HepG2 (cell line): ENCODE measurements around the gene CNTROB. TPM values are rescaled to one million over a fixed set of nuclear protein-coding genes. Genes with fewer than 3 reads are reported as not detected.

Experiments
- ATAC-seq: fragments of 200-7000 bp; cut with Tn5 transposase; 3 replicates; pipeline ENCODE4 v1.9.1; 2020; ENCODE audit warnings: mild to moderate bottlenecking, moderate library complexity
- BruUV-seq: library from RNA; stranded (reverse); fragments of 400-500 nt; replicated peaks from 2 replicates; lab custom pipeline; 2021; lab: Mats Ljungman, UMichigan
- CTCF ChIA-PET: fragments of 300-600 bp; formaldehyde crosslinking; extraction: SDS; loops from one replicate; lab custom pipeline; 2021; ENCODE audit warnings: low total read pairs, inconsistent platforms, low intra/inter-chr PET ratio; lab: Yijun Ruan, JAX
- POLR2A ChIA-PET: fragments of 350-600 bp; sonication (Branson Sonifier 250); formaldehyde crosslinking; loops from one replicate; lab custom pipeline; 2020; ENCODE audit warnings: antibody characterized with exemption, inconsistent platforms; lab: Yijun Ruan, JAX
- DNase-seq: peaks from one replicate; pipeline ENCODE4 v3.0.0-alpha.2; 2015; ENCODE audit warnings: low spot score
- FAIRE-seq: peaks from 3 replicates; lab custom pipeline; 2011; peaks lifted over from hg19 to GRCh38; lab: Jason Lieb, UNC
- H2AFZ ChIP-seq: one replicate; pipeline ENCODE4 v1.6.1; 2011; ENCODE audit warnings: low read length, inconsistent platforms
- H3K27ac ChIP-seq: fragments of 300-600 bp; 3 replicates; pipeline ENCODE4 v1.8.0; 2011; ENCODE audit warnings: mixed run types, mild to moderate bottlenecking, mixed read lengths, low read length, inconsistent platforms; ENCODE audit not compliant: insufficient read depth; ENCODE audit errors: extremely low read length
- H3K27me3 ChIP-seq, 2 experiments: fragments of 200-600 bp in 1 of 2; 2 replicates in 1 of 2; 3 replicates in 1 of 2; pipeline versions ENCODE4 v1.6.0 to v1.8.0; 2011; ENCODE audit warnings: low read length in 2 of 2, mild to moderate bottlenecking in 2 of 2, moderate library complexity in 2 of 2, inconsistent platforms in 1 of 2; ENCODE audit not compliant: insufficient read depth in 2 of 2, control insufficient read depth in 1 of 2
- H3K36me3 ChIP-seq, 2 experiments: fragments of 200-600 bp in 1 of 2; replicated peaks in 1 of 2; 2 replicates in 1 of 2; 3 replicates in 1 of 2; pipeline versions ENCODE4 v1.5.1 to v1.8.0; 2011; ENCODE audit warnings: low read length in 2 of 2, inconsistent platforms in 1 of 2; ENCODE audit not compliant: insufficient read depth in 2 of 2, control insufficient read depth in 1 of 2
- H3K4me1 ChIP-seq: 2 replicates; pipeline ENCODE4 v1.5.1; 2012; ENCODE audit warnings: low read length, inconsistent platforms; ENCODE audit not compliant: insufficient read depth
- H3K4me2 ChIP-seq: 2 replicates; pipeline ENCODE4 v1.6.0; 2011; ENCODE audit warnings: low read depth, low read length, inconsistent platforms
- H3K4me3 ChIP-seq, 3 experiments: fragments of 200-600 bp in 1 of 3; sonication (generic), shearing (Covaris generic) in 1 of 3; replicated peaks in 1 of 3; 2 replicates each; pipeline ENCODE4 v1.5.1; 2011 to 2016; ENCODE audit warnings: low read length in 3 of 3, inconsistent platforms in 2 of 3, low read depth in 2 of 3, mild to moderate bottlenecking in 2 of 3, control low read depth in 1 of 3, mixed read lengths in 1 of 3; ENCODE audit not compliant: insufficient read depth in 1 of 3
- H3K79me2 ChIP-seq: one replicate; pipeline ENCODE4 v1.6.1; 2011; ENCODE audit warnings: low read length, inconsistent platforms; ENCODE audit not compliant: insufficient read depth
- H3K9ac ChIP-seq: 2 replicates; pipeline ENCODE4 v1.6.0; 2011; ENCODE audit warnings: mild to moderate bottlenecking, low read depth, low read length, inconsistent platforms; ENCODE audit not compliant: insufficient read depth
- H3K9me3 ChIP-seq: 2 replicates; pipeline ENCODE4 v1.5.1; 2012; ENCODE audit warnings: mild to moderate bottlenecking, low read length
- H4K20me1 ChIP-seq: 2 replicates; pipeline ENCODE4 v1.6.0; 2011; ENCODE audit warnings: inconsistent platforms, mild to moderate bottlenecking, low read length, moderate library complexity; ENCODE audit not compliant: insufficient read depth
- ETV5 ChIP-seq: IDR thresholded peaks from 2 replicates; pipeline ENCODE4 v1.6.1; 2018; ENCODE audit warnings: missing biosample characterization, missing genetic modification reagents, inconsistent platforms, borderline replicate concordance
- HES4 ChIP-seq: sonication (generic); formaldehyde crosslinking; IDR thresholded peaks from 2 replicates; pipeline ENCODE4 v1.9.0; 2021; ENCODE audit warnings: mild to moderate bottlenecking, missing genetic modification reagents, borderline replicate concordance
- HNF4A ChIP-seq: sonication (generic); formaldehyde crosslinking; IDR thresholded peaks from 2 replicates; pipeline ENCODE4 v1.4.0; 2020; ENCODE audit warnings: missing genetic modification reagents
- STAG1 ChIP-seq: sonication (generic); formaldehyde crosslinking; IDR thresholded peaks from 2 replicates; pipeline ENCODE4 v1.4.0; 2020; ENCODE audit warnings: missing genetic modification reagents
- ZNF788 ChIP-seq: sonication (generic); formaldehyde crosslinking; IDR thresholded peaks from 2 replicates; pipeline ENCODE4 v1.5.0; 2020; ENCODE audit warnings: mild to moderate bottlenecking, missing genetic modification reagents, borderline replicate concordance
- WGBS: methylation state at CpG from one replicate; pipeline ENCODE4 v1.1.6; 2017; ENCODE audit warnings: low lambda C conversion rate; 5-methylcytosine and 5-hydroxymethylcytosine counted together
- in situ Hi-C: cut with HindIII; loops from 2 replicates; pipeline ENCODE4 v1.10.0; 2017; ENCODE audit warnings: low pct_unique_long_range_greater_than_20kb; ENCODE audit not compliant: extremely low pct_ligation_motif_present
- intact Hi-C: fragments of 100-400 bp; cut with micrococcal nuclease; formaldehyde crosslinking; loops from one replicate; pipeline ENCODE4 v1.10.0; 2022; ENCODE audit not compliant: unreplicated experiment
- polyA plus RNA-seq, 8 experiments: library from polyadenylated mRNA; depleted of rRNA in 3 of 8; stranded (reverse) in 7 of 8; unstranded in 1 of 8; fragments of >200 nt; fragmentation: Illumina TruSeq in 4 of 8; extraction: Trizol in 4 of 8; gene quantifications; 2 replicates each; pipeline versions ENCODE4 v1.2.1 to v1.2.3, GENCODE V29; 2011 to 2016; ENCODE audit warnings: low read depth in 4 of 8, missing spikeins in 1 of 8, mixed read lengths in 1 of 8; ENCODE audit not compliant: insufficient read depth in 1 of 8
- total RNA-seq, 5 experiments: library from RNA; depleted of rRNA; stranded (reverse); fragments of >200 nt; fragmentation: Illumina TruSeq; extraction: Trizol; gene quantifications; 2 replicates each; pipeline ENCODE4 v1.2.3, GENCODE V29; 2016; ENCODE audit warnings: low read depth in 1 of 5
- TF ChIP-seq, protein P1 (sequence below): sonication (generic); formaldehyde crosslinking; IDR thresholded peaks from 2 replicates; pipeline ENCODE4 v1.5.0; 2020; ENCODE audit warnings: mild to moderate bottlenecking, missing genetic modification reagents, moderate library complexity
- TF ChIP-seq, protein P2 (sequence below): IDR thresholded peaks from 2 replicates; pipeline ENCODE4 v1.6.1; 2016; ENCODE audit warnings: missing compliant biosample characterization, missing genetic modification reagents, borderline replicate concordance

The CNTROB gene
- total and polyA plus RNA-seq, 2 of the 13 experiments (the other 11 are each of a cell fraction or from before 2014, with no cell fraction given), result 21.2 to 24.1 TPM

DNA sequence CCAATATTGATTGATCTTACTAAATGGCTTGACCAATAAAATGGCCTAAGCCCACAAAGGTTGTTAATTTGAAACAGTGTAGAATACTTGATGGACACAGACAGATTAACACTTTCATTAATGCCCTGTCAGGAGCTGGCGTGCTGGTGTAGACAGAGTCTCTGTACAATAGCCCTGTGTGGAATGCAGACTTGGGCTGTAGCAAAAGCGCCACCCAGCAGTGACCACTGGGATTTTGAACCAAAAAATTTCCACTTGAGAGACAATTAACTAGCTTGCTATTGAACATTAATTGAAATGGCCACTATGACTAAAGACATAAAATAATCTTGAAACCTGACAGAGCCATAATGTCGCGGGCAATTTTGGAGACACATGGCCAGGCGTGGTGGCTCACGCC, 50.7 kb downstream of the CNTROB start:
- Histone ChIP-seq H2AFZ (no peak overlapping the region), H3K4me3 (no peak overlapping the region), H4K20me1 (no peaks in the 10 kb centered on the region), H3K27me3 (peaks cover 3 to 25% of the 10 kb centered on the region in 2 experiments), H3K4me1 (no peaks in the 10 kb centered on the region), H3K36me3 (no peaks in the 10 kb centered on the region), H3K9me3 (no peaks in the 10 kb centered on the region), H3K9ac (no peak overlapping the region), H3K79me2 (no peaks in the 10 kb centered on the region), H3K27ac (no peak overlapping the region), H3K4me2 (no peak overlapping the region)
- BruUV-seq, result no TSS peak
- CTCF ChIA-PET, result no interaction called here
- FAIRE-seq (no peak), DNase-seq (no peak), ATAC-seq (peak; percentile 54)
- POLR2A ChIA-PET, result interaction anchor here (1.2 kb wide), 1 partner anchor 51 kb away, joined by 3 read pairs; the partner anchor contains the start of genes CNTROB and TRAPPC1
- in situ Hi-C loops (no loop called here), intact Hi-C loops (no loop called here)
- WGBS, result 64% methylated on average over 6 of the region's 6 CpGs
- TF ChIP-seq HES4 (CRISPR knock-in tag), result no peak
- peak; percentile 51 for TF ChIP-seq STAG1 (CRISPR knock-in tag)
- TF ChIP-seq, protein P1, sequence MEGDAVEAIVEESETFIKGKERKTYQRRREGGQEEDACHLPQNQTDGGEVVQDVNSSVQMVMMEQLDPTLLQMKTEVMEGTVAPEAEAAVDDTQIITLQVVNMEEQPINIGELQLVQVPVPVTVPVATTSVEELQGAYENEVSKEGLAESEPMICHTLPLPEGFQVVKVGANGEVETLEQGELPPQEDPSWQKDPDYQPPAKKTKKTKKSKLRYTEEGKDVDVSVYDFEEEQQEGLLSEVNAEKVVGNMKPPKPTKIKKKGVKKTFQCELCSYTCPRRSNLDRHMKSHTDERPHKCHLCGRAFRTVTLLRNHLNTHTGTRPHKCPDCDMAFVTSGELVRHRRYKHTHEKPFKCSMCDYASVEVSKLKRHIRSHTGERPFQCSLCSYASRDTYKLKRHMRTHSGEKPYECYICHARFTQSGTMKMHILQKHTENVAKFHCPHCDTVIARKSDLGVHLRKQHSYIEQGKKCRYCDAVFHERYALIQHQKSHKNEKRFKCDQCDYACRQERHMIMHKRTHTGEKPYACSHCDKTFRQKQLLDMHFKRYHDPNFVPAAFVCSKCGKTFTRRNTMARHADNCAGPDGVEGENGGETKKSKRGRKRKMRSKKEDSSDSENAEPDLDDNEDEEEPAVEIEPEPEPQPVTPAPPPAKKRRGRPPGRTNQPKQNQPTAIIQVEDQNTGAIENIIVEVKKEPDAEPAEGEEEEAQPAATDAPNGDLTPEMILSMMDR, result peak; percentile 23; the same call in 1 of the 2 replicates
- TF ChIP-seq ZNF788 (CRISPR knock-in tag), result no peak

DNA sequence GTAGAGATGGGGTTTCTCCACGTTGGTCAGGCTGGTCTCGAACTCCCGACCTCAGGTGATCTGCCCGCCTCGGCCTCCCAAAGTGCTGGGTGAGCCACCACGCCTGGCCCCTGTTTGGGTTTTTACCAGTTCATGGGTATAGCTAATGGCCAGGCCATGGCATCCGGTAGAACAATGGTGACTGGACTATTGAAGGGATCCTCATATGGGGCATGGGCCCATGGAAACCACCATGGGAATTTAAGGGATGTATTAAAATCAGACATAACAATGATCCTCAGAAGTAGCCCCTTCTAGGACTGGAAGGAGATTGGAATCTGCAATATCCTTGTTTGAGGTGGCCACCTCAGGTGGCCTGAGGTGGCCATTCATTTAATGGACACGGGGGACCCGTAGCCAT, 52.9 kb downstream of the CNTROB start:
- no peaks in the 10 kb centered on the region for H3K36me3 ChIP-seq
- TF ChIP-seq, protein P2, sequence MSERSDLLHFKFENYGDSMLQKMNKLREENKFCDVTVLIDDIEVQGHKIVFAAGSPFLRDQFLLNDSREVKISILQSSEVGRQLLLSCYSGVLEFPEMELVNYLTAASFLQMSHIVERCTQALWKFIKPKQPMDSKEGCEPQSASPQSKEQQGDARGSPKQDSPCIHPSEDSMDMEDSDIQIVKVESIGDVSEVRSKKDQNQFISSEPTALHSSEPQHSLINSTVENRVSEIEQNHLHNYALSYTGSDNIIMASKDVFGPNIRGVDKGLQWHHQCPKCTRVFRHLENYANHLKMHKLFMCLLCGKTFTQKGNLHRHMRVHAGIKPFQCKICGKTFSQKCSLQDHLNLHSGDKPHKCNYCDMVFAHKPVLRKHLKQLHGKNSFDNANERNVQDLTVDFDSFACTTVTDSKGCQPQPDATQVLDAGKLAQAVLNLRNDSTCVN (CRISPR knock-in tag), result no peak
- TF ChIP-seq HNF4A (CRISPR knock-in tag), result no peak
- TF ChIP-seq ETV5, result no peak
- TF ChIP-seq, all 625 proteins: peak for 0
- no peak for DNase-seq
- Histone ChIP-seq H3K27ac (no peak overlapping the region), H3K4me1 (peaks cover 11% of the 10 kb centered on the region), H4K20me1 (no peaks in the 10 kb centered on the region), H3K4me3 (no peak overlapping the region), H3K4me2 (no peak overlapping the region), H3K9me3 (no peaks in the 10 kb centered on the region), H3K79me2 (no peaks in the 10 kb centered on the region), H3K27me3 (peaks cover 3 to 26% of the 10 kb centered on the region in 2 experiments), H3K9ac (no peak overlapping the region), H2AFZ (no peak overlapping the region)
- in situ Hi-C loops, result loop anchor here (5.0 kb wide), 1 partner anchor 73 kb away; no protein-coding TSS in a partner anchor
- intact Hi-C loops, result loop anchor here (1.0 to 5.0 kb wide), 3 partner anchors 53 to 123 kb away; partner anchors contain the start of genes CNTROB and TRAPPC1
- no TSS peak for BruUV-seq
- CTCF ChIA-PET, result no interaction called here
- ATAC-seq, result no peak
- 17% methylated on average over 9 of the region's 9 CpGs for WGBS
- POLR2A ChIA-PET, result no interaction called here
- no peak for FAIRE-seq
